ENCODE results near the gene KIF26B.
"Not testable (repeated sequence)": the region's sequence is repeated elsewhere in the genome, so short reads cannot be mapped to it uniquely, and the experiment has no call there.

The KIF26B gene

DNA sequence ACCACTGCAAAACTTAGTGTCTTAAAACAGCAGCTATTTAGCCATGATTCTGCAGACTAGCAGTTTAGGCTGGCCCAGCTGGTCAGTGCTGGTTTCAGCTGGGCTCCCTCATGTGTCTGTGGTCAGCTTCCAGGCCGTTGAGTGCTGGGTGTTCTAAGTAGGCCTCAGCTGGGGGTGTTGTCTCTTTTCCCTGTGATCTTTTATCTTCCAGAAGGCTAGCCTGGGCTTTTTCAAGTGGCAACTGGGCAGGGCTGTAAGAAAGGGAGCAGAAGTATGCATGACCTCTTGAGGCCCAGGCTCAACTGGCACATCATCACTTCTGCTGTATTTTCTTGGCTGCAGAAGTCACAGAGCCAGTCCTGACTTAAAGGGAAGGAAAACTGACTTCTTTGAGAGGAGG, 136.1 kb downstream of the KIF26B start:
- no peak for DNase-seq

DNA sequence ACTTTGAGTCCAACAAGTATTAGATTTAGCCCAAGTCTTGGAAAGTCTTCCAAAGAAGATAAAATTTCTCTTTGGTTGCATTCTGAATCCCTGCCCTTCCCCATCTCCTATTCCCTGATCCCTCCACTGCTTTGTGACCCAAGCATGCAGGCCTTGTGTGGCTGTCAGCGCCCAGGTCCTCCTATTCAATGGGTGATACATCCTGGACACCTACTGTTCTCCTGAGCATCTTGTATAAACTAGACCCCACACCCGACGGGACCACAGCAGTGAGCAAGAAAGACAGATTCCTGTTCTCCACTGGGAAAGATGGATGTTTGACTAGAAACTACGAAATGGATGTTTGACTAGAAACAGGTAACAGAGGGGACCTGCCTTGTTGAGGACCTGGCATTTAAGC, 136.6 kb downstream of the KIF26B start:
- no peak for DNase-seq

DNA sequence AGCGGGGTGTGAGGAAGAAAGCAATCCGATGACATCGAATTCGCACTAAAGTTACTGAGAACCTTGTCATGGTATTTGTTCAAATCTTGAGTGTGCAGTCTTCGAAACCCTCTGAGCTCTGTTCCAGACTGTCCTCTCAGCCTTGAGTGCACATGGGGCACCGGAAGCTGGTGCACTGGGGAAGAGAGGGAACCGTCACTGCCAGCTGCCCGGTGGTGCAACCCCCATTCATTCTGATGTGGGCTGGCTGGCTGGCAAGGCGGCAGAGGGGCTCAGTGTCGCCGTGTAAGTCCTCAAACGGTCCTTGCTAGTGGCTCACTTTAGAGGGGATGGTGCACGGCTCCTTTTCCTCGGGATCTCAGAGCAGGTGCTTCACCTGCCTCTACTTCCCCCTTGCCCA, 137.4 kb downstream of the KIF26B start:
- no peak for DNase-seq

DNA sequence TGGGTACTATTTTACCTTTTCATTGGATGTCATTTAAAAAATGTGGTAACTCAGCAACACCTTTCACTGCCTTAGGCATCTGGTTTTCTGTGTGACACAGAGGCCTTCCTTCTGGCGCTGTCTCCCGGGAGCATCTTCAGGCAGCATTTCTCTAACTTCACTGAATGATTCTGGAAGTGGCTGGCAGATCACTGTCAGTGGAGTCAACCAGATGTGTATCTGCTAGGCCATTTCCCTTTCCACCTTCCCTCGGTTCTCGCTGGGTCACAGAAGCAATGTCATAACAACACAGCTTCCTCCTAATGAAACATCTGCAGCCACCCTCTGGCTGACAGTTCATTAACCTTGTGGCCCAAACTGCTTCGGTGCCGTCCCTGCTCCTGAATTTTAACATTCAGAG, 137.8 kb downstream of the KIF26B start:
- DNase-seq: no peak

- DNase-seq: no peak
Measured at GRCh38 chr1:245294020-245294419, 139.2 kb downstream of the KIF26B start.

GRCh38 chr1:245298781-245299180, 144.0 kb downstream of the KIF26B start:
- DNase-seq: no peak

GRCh38 chr1:245301162-245301580, 146.4 kb downstream of the KIF26B start:
- no peak for DNase-seq

GRCh38 chr1:245301921-245302320, 147.1 kb downstream of the KIF26B start:
- no peak for DNase-seq

GRCh38 chr1:245304698-245305097, 149.9 kb downstream of the KIF26B start:
- DNase-seq: no peak

DNA sequence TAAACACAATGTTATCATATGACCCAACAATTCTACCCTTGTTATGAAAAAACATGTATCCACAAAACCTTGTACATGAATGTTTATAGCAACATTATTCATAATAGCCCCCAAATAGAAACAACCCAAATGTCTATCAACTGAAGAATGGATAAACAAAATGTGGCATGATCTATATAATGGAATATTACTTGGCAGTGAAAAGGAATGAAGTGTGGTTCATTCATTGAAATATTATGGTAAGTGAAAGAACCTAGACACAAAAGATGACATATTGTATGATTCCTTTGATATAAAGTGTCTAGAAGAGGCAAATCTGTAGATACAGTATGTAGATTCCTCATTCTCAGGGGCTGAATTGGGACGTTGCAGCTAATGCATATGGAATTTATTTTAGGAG, 151.2 kb downstream of the KIF26B start:
- no peak for DNase-seq

DNA sequence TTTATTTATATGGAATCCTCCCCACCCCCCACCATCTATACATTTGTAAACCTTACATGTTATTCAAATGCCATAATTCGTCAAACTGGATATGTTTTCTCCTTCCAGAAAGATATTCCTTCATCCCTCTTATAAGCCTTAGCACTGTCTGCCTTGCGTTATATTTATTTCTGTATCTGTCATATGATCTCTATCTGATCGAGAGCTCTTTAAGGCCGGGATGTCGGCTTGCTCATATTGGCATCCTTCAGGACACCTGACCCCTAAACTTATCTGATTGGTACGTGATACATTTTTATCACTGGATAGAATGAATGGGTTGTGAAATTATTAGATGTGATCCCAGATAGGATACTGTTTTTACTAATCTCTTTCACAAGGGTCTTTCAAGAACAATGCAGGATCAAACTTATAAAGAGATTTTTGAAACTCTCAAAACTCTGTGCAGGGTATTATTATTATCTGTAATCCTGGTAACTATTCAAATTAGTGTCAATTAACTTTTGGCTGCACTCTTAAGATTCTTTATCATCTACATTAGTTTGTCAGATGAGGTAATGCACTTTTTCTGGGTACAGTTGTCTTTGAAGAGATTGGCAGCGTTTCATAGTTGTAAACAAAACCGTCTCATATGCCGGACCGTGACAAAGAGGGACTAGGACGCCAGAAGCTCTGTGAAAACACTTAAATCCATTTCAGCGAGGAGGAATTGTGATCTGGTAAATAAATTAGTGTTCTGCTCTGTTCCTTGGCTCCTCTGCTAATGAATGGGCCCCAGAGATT, 152.0 kb downstream of the KIF26B start:
- no peak for DNase-seq

- peak; percentile 85 for DNase-seq
Measured at GRCh38 chr1:245310571-245311531, 156.1 kb downstream of the KIF26B start.

- no peak for DNase-seq
Measured at GRCh38 chr1:245311887-245312536, 157.2 kb downstream of the KIF26B start.

DNA sequence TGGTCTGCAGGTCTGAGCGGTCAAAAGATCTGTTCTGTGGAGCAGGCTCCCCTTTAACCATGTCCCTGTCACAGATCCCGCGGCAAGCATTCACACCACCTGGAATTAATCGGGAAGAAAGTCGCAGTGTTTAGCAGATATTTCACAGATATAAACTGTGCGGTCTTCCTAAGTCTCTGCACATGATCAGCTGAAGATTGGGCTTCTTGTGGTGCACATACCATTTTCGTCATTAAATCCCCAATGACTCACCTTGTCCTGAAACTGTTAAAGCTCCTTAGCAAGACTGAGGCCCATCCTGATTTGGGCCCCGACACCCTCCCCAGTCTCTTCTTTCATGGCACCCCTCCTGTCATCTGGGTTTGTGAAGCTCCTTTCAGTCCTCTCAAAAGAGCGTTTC, 158.8 kb downstream of the KIF26B start:
- no peak for DNase-seq

GRCh38 chr1:245316784-245317183, 162.0 kb downstream of the KIF26B start:
- no peak for DNase-seq

DNA sequence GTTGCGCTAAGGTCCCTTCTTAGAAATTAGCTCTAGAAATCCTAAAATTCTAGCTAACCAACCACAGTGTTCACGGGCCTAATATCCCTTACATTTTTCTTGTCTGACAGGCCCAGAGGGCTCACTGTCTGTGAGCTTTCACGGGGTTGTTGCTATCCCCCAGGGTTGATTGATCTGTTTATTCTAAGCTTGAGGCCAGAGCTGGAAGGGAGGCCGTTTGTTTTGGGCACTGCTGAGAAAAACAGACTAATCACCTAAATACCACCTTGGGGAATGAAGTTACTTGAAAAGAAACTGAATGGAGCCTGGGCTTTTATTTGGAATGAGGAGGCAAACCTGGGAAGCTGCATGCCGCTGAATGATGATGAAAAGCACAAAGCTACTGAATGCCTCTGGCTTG, 162.4 kb downstream of the KIF26B start:
- no peak for DNase-seq

- DNase-seq: no peak
Measured at GRCh38 chr1:245319094-245319493, 164.3 kb downstream of the KIF26B start.

GRCh38 chr1:245322673-245323072, 167.9 kb downstream of the KIF26B start:
- no peak for DNase-seq

GRCh38 chr1:245323765-245324164, 169.0 kb downstream of the KIF26B start:
- not testable (repeated sequence) for DNase-seq

- DNase-seq: no peak
Measured at GRCh38 chr1:245325922-245326795, 171.4 kb downstream of the KIF26B start.

DNA sequence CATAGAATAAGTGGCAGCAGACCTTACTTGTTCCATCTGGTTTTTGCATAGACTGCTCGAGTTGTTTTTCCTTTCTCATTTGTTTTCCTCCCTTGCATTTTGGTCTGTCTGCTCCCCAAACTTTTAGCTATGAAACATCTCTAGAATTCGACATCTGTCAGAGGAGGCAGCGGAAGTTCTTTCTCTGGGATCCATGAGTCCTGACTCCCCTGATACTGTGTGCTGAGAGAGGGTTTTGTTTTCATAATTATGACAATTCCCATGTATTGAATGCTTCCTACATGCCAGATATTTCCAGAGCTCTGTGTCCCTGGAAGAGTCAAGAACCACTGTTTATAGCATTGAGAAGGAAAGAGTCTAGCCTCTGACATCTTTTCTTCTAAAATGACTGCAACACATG, 172.6 kb downstream of the KIF26B start:
- DNase-seq: no peak

DNA sequence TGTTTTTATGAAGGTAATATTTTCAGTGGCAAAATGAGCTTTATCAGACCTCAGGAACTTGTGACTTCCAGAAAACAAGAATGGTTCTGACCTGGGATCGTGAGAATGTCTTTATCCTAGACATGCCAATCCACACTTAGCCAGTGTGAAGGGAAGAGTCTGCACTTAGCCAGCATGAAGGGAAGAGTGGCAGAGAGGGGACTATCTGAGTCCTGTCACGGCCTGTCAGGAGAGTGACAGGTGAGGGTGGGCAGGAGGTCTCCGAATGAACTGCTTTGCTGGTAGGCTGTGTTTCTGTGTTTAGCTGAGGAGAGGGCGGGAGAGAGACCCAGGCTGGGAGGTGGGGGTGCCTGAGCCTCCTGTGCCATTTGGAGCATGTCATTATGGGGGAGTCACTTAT, 173.1 kb downstream of the KIF26B start:
- no peak for DNase-seq

Measured in NCI-H146 (cell line).